Measurements from ENCODE around the gene PICALM.
"Not testable (repeated sequence)": the region's sequence is repeated elsewhere in the genome, so short reads cannot be mapped to it uniquely, and the experiment has no call there.

Gene PICALM

GRCh38 chr11:85947431-85948272 is 121.2 kb downstream of the PICALM start:
- peak in 1 of 4 experiments; percentile 12 for DNase-seq (ENCODE audit: low read depth in 4 of 4, low spot score in 1 of 4)

GRCh38 chr11:85946221-85946620 is 122.7 kb downstream of the PICALM start:
- no peak for DNase-seq (ENCODE audit: low read depth in 4 of 4, low spot score in 1 of 4)

GRCh38 chr11:85945788-85946187 is 123.1 kb downstream of the PICALM start:
- DNase-seq (ENCODE audit: low read depth in 4 of 4, low spot score in 1 of 4): no peak

DNA sequence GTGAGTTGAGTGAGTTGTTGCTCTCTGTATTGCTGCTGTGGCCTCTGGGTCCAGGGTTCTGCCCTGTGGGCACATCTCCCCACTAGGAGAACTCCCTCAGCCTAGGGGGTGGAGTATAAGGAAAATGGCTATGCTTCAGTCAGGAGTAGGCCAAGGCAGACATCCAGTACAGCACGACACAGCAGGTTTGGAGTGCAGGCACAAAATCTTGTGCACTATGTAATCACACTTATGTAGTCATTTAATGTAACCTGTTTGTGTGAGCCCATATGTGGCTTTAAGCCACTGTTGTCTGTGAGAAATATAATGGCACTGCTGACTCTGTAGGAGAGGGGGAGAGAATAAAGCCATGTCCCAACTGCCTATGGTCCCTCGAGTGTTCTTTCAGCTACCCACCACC is 123.6 kb downstream of the PICALM start:
- DNase-seq (ENCODE audit: low read depth in 4 of 4, low spot score in 1 of 4): no peak

- DNase-seq (ENCODE audit: low read depth in 4 of 4, low spot score in 1 of 4): peak in 1 of 4 experiments; percentile 34
Observed at GRCh38 chr11:85941380-85941973, 127.4 kb downstream of the PICALM start.

DNA sequence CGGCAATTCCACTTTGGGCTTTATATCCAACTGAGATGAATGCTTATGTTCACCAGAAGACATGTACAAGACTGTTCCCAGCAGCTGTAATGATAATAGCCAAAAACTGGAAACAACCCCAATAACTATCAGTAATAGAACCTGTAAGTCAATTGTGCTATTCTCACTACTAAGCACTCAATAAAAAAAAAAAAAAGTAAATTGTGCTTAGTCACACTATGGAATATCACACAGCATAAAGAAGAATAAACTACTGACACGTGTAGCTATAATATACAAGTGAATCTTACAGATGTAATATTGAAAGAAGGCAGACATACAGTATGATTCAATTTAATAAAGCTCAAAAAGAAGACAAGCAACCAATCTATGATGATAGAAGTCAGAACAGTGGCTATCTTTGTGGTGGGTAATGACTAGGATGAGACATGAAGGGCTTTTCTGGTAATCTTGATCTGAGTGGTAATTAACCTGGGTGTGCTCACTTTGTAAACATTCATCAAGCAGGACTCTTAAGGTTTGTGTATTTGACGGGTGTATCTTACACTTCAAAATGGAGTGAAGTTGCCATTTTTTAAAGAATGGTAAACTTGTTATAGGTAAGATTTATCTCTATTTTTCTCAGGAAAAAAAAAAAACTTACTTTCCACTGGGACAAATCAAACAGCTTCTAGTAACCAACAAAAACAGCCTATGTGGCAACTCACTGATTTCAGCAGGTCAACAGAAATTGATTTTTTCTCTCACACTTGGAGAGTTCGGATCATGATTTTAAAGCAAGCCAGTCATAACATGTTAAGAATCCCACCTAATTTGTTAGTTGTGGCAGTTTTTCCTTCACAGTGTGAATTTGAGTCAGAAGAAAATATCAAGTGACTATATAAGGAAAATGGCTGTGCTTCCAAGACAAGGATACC is 129.5 kb downstream of the PICALM start:
- no peak for DNase-seq (ENCODE audit: low read depth in 4 of 4, low spot score in 1 of 4)

GRCh38 chr11:85937835-85938234 is 131.0 kb downstream of the PICALM start:
- DNase-seq (ENCODE audit: low read depth in 4 of 4, low spot score in 1 of 4): no peak

GRCh38 chr11:85935751-85936150 is 133.1 kb downstream of the PICALM start:
- DNase-seq (ENCODE audit: low read depth in 4 of 4, low spot score in 1 of 4): no peak

- no peak for DNase-seq (ENCODE audit: low read depth in 4 of 4, low spot score in 1 of 4)
Observed at GRCh38 chr11:85934596-85935169, 134.2 kb downstream of the PICALM start.

- no peak for DNase-seq (ENCODE audit: low read depth in 4 of 4, low spot score in 1 of 4)
Observed at GRCh38 chr11:85930879-85931366, 138.0 kb downstream of the PICALM start.

GRCh38 chr11:85926653-85927214 is 142.2 kb downstream of the PICALM start:
- not testable (repeated sequence) for DNase-seq (ENCODE audit: low read depth in 4 of 4, low spot score in 1 of 4)

- DNase-seq (ENCODE audit: low read depth in 4 of 4, low spot score in 1 of 4): no peak
Observed at GRCh38 chr11:85923455-85923854, 145.4 kb downstream of the PICALM start.

DNA sequence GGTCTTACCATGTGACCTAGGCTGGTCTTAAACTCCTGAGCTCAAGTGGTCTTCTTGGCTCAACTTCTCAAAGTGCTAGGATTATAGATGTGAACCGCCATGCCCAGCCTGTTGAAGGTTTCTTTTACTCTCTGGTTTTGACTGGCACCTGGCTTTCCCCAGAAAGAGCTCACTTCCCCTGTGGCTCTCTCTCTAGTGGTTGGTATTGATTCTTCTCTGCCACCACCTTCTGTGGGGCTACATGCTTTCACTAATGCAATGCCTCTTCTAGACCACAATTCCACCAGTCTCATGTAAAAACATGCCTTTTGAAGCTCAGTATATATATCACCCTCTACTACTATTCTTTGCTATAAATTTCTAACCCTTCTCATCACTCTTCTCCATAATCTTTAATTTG is 146.5 kb downstream of the PICALM start:
- no peak for DNase-seq (ENCODE audit: low read depth in 4 of 4, low spot score in 1 of 4)

DNA sequence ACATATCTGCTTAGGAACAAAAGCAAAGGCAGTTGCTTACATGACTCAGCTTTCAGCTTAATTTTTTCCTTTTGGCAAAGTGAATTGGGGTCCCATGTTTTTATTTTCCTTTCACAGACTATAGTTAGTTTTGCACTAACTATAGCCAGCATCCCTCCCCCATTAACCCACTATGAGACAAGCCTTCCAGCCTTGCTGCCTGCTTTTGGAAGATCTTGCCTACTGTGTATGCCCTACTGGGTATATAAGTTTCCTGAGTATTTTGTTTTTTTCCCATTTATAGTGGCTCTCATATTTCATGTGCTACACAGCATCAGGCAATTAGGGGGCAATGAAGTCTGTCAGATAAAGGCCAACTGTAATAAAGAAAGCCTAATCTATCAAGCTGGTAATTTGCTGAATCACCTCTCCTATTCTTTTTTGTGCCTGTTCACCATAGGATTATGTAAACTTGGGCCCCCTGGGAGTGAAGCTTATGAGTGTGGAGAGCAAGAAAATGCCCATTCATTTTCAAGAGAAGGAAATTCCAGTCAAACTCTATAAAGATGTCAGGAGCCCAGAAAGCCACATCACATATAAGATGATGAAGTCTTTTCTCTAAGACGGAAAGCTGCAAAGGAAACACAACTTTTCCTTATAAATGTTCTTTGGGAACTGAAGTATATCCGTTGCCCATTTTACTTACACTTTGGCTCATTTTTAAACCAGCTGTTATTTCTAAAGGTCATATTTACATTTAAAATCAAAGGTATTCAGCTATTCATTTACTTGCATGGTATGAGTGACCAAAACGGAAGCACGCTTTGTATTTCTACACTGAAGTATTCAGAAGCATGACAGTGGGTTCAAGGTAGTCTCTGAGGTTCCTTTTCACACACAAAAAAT is 149.7 kb downstream of the PICALM start:
- DNase-seq (ENCODE audit: low read depth in 4 of 4, low spot score in 1 of 4): no peak

DNA sequence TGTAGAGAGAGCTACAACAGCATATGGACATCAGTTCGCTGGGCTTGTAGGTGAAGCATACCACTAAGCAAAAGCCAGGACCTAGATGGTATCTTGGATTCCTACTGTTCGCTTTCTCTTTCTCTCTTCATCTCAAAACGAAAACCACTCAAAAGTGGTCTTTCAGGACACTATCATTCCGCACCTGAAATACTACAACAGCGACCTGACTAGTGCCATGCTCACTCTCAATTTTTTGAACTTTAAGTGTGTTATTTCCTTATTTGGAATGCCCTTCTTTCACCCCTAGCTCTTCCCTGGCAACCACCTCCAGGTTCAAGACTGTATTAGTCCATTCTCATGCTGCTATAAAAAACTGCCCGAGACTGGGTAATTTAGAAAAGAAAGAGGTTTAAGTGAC is 154.5 kb downstream of the PICALM start:
- DNase-seq (ENCODE audit: low read depth in 4 of 4, low spot score in 1 of 4): no peak

DNA sequence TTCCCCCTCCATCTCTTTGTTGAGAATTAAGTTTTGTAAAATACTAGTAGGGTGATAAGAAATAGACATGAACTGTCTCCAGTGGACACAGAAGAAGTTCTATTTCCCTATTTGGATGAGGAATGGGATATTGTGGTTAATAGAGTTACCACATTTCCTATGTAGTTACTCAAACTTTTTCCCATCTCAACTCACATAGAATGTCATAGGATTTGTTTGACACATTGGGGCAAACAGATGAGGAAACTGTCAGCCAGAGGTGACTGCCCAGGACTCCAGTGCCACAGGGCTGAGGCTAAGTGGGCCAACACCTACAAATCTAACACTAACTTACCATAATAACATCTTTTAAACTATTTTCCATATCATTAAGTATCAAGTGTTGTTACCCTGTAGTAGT is 155.4 kb downstream of the PICALM start:
- DNase-seq (ENCODE audit: low read depth in 4 of 4, low spot score in 1 of 4): no peak

DNA sequence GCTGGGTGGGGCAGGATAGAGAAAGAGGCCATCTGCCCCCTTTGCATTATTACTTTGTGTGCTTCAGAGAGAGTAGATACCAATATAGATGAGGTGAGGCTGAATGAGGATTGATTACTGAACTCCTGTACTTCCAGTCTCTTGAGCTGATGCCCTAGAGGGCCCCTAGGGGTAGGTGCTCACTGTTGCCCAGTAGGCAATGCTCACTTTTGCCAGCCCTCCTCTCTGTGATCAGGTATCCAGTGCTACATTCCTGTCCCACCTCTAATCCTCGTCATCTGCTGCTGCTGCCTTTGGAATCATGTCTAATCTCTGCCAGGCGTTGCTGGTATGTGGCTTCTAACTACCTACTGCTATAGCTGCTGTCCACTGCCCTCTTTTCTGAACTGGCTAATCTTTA is 156.5 kb downstream of the PICALM start:
- no peak for DNase-seq (ENCODE audit: low read depth in 4 of 4, low spot score in 1 of 4)
